ENCODE data around the gene GUK1.
"Not testable (repeated sequence)": the region's sequence is repeated elsewhere in the genome, so short reads cannot be mapped to it uniquely, and the experiment has no call there.

The GUK1 gene

DNA sequence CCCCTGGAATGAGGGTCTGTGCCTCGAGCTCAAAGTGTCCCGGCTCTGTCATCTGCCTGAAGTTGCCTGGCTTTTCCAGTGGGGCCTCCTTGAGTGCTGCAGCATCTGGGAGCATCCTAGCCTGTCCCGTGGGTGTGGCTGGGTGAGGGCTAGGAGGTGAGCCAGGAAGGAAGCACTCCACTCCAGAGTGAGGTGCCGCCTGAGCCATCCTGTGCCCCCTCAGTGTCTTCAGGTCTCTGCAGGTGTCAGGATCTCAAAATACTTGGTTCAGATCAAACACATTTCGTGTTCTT is 37.0 kb downstream of the GUK1 start:
- DNase-seq (ENCODE audit: low read depth in 2 of 2) = no peak

DNA sequence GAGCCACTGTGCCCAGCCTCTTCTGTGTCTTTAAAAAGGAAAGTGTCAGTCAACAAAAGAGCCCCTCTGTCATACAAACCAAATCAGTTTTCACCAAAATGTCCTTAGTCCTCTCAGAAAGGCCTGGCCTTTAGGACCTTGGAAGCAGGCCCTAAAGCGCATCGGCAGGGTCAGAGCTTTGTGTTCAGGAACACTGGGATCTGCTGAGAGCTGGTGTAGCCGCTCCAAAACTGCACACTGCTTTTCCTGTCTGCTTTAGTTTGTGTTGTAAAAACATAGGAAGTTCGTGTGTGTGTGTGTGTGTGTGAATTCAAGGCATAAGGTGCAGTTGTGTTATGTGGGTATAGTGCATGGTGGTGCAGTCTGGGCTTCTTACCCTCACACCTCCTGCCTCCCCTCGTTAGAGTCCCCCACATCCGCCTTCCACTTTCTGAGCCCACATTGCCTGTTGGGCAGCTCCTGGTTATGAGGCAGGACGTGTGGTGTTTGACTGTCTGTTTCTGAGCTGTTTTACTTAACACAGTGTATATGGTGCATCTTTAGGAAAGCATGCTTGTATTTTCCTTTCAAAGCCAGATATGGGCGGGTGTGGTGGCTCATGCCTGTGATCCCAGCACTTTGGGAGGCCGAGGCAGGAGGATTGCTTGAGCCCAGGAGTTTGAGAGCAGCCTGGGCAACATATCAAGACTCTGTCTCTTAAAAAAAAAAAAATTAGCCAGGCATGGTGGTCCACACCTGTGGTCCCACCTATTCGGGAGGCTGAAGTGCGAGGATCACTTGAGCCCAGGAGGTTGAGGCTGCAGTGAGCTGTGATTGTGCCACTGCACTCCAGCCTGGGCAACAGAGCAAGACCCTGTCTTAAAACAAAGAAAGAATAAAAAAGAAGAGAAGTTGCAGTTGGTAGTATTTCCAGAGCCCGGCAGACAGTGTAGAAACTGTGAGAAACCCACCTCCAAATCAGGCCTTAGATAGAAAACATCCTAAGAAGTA is 37.9 kb downstream of the GUK1 start:
- DNase-seq (ENCODE audit: low read depth in 2 of 2) = no peak

DNA sequence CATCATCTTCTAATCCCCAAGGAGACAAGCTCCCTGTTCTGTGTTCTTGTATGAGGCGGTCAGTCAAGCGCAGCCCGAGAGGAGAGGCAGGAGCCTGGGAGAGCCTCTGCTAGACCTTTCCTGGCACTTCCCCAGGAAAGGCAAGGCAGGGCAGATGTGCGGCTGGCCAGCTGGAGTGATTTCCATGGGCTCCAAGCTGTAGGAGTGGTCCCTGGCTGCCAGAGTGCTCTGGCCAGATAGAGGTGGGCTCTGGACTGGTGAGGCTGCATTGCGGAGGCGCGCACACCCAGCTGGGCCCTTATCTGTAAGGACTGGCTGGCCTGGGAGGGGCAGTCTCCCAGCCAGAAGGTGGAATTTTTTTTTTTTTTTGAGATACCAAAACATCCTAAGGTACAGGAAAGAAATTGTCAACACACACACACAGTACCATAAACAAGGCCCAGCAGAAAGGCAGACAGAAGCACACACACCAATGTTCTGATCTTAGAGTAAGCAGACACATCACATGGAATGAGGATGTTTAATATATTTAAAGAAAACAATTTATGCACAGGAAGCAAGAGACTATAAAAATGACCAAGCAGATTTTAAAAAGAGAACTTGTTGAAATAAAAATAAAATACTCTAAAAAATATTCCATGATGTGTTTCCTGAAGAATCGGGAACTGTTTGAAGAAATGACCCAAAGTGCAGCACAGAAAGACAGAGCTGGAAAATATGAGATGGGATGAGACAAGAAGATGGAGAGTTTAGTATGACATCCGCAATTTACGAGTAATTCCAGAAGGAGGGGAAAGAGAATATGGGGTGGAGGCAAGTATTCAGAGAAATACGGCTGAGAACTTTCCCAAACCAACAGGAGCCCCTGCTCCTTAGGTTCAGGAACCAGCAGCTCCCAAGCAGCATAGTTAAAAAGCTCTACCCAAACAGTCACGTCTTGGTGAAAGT is 38.9 kb downstream of the GUK1 start:
- no peak for DNase-seq (ENCODE audit: low read depth in 2 of 2)

DNA sequence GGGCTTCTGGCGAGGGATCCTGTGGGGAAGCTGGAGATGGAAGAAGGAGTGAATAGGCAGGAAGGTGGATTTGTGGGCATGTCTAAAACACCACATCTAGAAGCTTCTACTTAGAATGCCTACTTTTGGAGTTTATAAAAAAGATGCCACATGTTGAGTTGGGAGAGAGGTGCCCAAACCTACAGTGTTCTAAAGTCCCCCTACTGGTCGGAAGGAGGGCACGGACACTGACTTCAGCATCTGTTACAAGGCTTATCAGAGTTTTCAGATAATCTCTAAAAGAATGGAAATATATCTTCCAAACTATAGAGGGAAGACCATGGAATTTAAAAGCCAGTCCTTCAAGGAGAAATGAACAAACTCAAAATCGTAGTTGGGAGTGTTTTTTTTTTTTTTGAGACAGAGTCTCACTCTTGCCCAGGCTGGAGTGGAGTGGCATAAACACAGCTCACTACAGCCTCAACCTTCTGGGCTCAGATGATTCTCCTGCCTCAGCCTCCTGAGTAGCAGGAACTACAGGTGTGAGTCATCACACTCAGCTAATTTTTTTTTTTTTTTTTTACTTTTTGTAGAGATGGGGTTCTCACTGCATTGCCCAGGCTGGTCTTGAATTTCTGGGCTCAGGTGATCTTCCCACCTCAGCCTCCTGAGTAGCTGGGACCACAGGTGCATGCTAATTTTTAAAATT is 40.3 kb downstream of the GUK1 start:
- DNase-seq (ENCODE audit: low read depth in 2 of 2) = no peak

DNA sequence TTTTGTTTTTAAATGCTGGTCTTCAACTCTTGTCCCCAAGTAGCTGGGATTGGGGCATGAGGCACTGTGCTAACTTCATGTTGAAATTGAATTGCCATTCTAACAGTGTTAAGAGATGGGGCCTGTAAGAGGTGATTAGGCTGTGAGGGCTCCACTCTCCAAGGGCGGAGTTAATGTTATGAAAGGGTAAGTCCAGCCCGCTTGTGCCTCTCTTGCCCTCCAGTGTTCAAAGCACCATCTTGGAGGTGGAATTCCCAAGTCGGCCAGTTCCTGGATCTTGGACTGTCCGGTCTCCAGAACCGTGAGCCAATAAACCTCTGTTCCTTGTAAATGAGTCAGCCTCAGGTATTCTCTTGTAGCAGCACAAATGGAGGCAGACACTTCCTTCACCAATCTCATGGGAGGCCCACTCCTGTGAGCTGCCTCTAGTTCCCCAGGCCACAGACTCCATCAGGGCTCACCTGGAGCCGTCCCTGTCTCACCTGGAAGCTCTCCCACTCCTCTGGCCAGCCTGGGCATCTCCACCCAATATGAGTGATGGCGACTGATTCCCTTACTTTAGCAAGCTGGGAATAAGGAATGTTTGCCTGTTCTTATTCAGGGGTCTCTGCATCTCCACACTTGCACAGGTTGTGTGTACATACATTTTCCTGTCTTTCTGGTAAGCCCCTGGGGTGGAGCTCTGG is 41.0 kb downstream of the GUK1 start:
- DNase-seq (ENCODE audit: low read depth in 2 of 2) = no peak

DNA sequence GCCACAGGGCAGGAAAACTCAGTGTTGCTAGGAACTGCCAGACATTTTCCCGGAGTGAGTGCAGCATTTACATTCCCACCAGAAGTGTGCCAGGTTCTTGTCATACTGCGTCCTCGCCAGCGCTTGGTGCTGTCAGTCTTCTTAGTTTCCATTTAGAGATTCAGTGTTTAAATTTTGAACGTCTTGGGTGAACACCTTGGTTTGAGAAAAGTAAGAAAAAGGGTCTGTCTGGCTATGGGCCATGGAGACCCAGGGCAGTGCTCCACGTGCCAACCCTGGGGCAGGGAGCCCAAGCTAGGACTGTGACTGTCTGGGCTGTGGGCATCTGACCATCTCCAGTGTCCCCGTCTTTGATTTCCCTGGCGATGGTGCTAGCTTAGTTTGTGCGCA is 41.6 kb downstream of the GUK1 start:
- no peak for DNase-seq (ENCODE audit: low read depth in 2 of 2)

DNA sequence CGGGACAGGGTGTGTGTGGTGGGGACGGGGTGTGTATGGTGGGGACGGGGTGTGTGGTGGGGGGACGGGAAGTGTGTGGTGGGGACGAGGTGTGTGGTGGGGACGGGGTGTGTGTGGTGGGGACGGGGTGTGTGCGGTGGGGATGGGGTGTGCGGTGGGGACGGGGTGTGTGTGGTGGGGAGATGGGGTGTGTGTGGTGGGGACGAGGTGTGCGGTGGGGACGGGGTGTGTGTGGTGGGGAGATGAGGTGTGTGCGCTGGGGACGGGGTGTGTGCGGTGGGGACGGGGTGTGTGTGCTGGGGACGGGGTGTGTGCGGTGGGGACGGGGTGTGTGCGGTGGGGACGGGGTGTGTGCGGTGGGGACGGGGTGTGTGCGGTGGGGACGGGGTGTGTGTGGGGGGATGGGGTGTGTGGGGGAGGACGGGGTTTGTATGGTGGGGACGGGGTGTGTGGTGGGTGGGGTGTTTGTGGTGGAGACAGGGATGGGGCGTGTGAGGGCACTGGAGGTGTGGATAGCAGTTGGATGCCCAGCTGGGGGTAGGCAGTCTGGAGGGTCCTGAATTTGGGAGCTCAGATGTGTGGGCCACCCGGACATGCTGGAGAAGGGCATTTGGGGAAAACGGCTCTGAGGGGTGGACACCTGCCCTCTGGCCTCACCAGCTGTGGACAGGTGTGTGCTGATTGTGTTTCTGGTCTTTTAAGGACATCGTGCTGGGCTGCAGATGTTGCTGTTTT is 42.4 kb downstream of the GUK1 start:
- no peak for DNase-seq (ENCODE audit: low read depth in 2 of 2)

DNA sequence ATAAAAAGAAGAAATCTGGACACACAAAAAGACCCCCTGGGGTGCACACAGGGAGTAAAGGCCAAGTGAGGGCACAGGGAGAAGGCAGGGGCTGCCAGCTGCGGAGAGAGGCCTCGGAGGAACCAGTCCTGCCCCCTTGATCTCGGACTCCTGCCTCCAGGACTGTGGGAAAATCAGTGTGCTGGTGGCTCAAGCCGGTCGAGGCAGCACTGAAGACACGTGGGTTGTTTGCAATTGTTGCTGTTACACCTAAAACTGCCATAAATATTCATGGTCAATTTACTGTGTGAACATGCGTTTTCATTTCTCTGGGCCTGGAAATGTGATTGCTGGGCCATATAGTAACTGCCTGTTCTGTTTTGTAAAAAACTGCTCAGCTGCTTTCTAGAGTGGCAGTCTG is 44.1 kb downstream of the GUK1 start:
- DNase-seq (ENCODE audit: low read depth in 2 of 2) = no peak

DNA sequence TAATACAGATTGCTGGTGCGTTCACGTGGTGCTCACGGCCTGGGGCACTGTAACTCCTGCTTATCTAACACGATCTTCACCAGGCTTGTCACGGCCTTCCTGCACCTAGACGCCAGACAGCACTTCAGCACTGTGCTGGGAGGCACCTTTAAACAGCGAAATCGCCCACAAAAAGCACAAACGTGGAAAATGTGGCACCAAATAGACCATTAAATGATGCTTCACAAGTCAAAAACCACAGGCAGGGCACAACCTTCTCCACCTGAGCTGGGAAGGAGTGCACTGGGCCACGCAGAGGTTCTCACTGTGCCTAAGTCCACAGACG is 45.5 kb downstream of the GUK1 start:
- no peak for DNase-seq (ENCODE audit: low read depth in 2 of 2)

DNA sequence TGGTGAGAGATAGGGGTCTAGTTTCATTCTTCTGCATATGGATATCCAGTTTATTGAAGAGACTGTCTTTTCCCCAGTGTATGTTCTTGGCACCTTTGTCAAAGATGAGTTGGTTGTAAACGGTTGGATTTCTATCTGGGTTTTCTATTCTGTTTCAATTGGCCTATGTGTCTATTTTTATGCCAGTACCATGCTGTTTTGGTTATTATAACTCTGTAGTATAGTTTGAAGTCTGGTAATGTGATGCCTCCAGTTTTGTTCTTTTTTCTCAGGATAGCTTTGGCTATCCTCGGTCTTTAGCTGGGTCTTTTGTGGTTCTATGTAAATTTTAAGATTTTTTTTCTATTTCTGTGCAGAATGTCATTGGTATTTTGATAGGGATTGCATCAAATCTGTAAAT is 48.2 kb downstream of the GUK1 start:
- DNase-seq (ENCODE audit: low read depth in 2 of 2) = not testable (repeated sequence)

DNA sequence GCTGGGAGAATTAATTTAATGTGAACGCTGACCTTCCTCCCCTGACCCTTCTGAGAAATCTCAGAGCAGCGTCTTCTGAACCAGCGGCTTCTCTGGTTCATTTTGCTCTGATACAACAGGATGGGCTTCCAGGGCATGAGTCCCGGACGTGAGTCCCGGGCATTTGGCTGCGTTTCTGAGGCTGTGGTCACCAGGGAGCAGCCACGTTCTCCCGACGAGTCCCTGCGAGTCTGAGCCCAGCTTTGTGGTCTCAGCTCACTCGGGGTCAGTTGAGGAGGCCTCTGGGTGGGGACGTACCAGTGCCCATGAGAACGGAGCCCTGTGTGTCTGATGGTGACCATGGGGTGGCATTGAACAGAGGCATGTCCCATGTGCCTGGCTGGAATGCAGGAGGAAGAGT is 50.1 kb downstream of the GUK1 start:
- no peak for DNase-seq (ENCODE audit: low read depth in 2 of 2)

DNA sequence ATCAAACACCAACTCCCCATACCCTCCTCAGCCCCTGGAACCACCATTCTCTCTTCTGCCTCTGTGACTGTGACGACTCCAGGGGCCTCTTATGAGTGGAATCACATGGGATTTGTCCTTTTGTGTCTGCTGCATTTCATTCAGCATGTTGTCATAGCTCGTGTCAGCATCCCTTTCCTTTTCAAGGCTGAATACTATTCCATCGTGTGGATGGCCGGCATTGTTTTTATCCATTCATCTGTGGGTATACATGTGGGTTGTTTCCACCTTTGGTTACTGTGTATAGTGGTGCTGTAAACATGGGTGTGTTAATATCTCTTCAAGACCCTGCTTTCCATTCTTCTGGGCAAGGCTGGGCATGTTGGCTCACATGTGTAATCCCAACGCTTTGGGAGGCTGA is 50.7 kb downstream of the GUK1 start:
- no peak for DNase-seq (ENCODE audit: low read depth in 2 of 2)

DNA sequence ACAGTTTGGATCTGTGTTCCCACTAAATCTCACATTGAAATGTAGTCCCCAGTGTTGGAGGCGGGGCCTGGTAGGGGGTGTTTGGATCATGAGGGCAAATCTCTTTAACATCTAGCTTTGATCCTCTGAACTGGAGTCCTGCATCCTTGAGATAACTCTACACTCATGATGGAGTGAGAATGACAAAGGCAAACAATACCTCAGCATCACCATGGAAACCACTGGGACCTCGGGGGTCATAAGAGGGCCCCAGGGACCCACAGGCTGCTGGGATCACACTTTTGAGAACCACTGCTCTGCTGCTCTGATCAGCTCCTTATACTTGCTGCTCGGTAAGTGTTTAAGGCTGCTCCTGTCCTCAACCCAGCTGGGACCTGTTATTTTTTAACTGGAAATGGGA is 54.4 kb downstream of the GUK1 start:
- DNase-seq (ENCODE audit: low read depth in 2 of 2) = no peak

DNA sequence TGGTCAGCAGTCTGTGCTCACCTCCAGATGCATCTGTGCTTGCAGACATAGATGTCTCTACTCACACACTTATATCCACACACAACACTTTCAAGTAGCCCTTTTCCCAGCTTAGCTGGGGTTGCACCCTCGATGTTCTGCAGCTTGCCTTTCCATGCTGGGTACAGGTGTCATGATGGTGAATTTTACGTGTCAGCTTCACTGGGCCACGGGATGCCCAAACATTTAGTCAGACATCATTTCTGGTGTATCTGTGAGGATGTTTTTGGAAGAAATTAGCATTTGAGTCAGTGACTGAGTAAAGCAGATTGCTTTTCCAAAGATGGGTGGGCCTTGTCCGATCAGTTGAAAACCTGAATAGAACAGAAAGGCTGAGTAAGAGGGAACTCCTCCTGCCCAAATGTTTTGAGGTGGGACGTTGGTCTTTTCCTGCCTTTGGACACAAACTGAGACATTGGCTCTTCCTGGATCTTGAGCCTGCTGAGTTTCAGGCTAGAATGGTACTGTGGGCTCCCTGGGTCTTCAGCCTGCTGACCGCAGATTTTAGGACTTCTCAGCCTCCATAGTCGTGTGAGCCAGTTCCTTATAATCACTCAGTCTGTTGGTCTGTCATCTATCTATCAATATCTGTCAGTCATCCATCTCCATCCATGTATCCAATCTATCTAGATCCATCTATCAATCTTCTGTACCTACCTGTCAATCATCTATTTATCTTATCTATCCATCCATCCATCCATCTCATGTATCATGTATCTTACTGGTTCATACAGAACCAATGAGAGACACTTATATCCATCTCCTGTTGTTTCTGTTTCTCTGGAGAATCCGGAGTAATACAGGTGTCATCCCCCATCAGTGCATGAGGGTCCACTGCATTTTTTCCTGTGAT is 55.1 kb downstream of the GUK1 start:
- no peak for DNase-seq (ENCODE audit: low read depth in 2 of 2)

DNA sequence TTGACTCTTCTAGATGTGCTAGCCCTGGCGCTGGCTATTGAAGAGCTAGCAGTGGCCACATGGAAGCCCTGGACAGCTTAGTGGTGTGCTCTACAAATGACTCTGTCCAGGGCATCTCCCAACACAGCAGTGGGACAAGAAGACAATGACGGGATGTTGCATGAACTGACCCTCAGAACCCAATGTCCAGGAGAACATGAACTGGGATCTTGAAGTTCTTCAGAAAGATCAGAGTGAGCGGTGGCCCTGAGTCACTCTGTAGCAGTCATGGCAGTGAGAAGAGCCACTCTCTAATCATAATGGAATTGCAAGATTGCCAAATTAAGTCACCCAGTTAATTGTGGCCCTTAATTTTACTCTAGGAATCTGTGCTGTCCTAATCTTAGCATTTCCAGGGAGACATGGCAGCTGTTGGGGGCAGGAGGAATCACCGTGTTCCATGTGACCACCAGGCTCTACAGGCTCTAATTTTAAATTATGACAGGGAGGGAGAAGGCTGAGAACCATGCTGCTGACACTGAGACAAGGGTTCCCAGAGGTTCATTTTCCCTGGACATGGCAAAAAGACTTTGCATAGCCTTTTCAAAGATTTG is 57.6 kb downstream of the GUK1 start:
- DNase-seq (ENCODE audit: low read depth in 2 of 2) = no peak
